H1 (cell line): Measurements from ENCODE around the gene OGT. TPM values are rescaled to one million over a fixed set of nuclear protein-coding genes. Genes with fewer than 3 reads are reported as not detected.
"Not testable (repeated sequence)": the region's sequence is repeated elsewhere in the genome, so short reads cannot be mapped to it uniquely, and the experiment has no call there.

Experiments used
- CTCF ChIA-PET: fragments of 300-600 bp; sonication (Branson Sonifier 250); formaldehyde crosslinking; loops from one replicate; lab custom pipeline; 2021; ENCODE audit not compliant: partially characterized antibody; lab: Charles Lee
- POLR2A ChIA-PET: fragments of 300-600 bp; sonication (Branson Sonifier 250); formaldehyde crosslinking; loops from one replicate; lab custom pipeline; 2021; ENCODE audit warnings: inconsistent platforms; ENCODE audit not compliant: partially characterized antibody; lab: Charles Lee
- DNase-seq, 2 experiments: peaks; one replicate each; pipeline versions ENCODE4 v3.0.0 to v3.0.0-alpha.2; 2010 to 2022; ENCODE audit warnings: low spot score in 2 of 2, low read depth in 1 of 2, mixed read lengths in 1 of 2
- FAIRE-seq: peaks from 2 replicates; lab custom pipeline; 2011; peaks lifted over from hg19 to GRCh38; lab: Jason Lieb, UNC
- H2AFZ ChIP-seq: 2 replicates; pipeline ENCODE4 v1.8.1; 2012; ENCODE audit warnings: low read length, inconsistent platforms
- H2AK5ac ChIP-seq: 2 replicates; pipeline ENCODE4 v1.6.1; 2013; ENCODE audit warnings: low read depth, low read length
- H2BK120ac ChIP-seq: replicated peaks from 2 replicates; pipeline ENCODE3; 2013; ENCODE audit warnings: low read depth, low read length, inconsistent platforms
- H2BK12ac ChIP-seq: 2 replicates; pipeline ENCODE4 v1.6.1; 2013; ENCODE audit warnings: low read depth, low read length
- H2BK15ac ChIP-seq: 2 replicates; pipeline ENCODE4 v1.6.1; 2013; ENCODE audit warnings: low read length
- H2BK20ac ChIP-seq: 2 replicates; pipeline ENCODE4 v1.6.1; 2013; ENCODE audit warnings: low read length
- H2BK5ac ChIP-seq: 2 replicates; pipeline ENCODE4 v1.6.1; 2013; ENCODE audit warnings: low read depth, low read length
- H3K14ac ChIP-seq: 2 replicates; pipeline ENCODE4 v1.6.1; 2013; ENCODE audit warnings: inconsistent platforms; ENCODE audit not compliant: insufficient read length
- H3K18ac ChIP-seq: 2 replicates; pipeline ENCODE4 v1.6.1; 2013; ENCODE audit warnings: low read length; ENCODE audit errors: extremely low read depth
- H3K23ac ChIP-seq: 2 replicates; pipeline ENCODE4 v1.6.1; 2013; ENCODE audit warnings: inconsistent platforms; ENCODE audit not compliant: insufficient read length
- H3K23me2 ChIP-seq: 2 replicates; pipeline ENCODE4 v1.6.1; 2013; ENCODE audit warnings: low read depth, low read length
- H3K27ac ChIP-seq: 2 replicates; pipeline ENCODE4 v1.6.1; 2011; ENCODE audit warnings: low read depth, low read length, inconsistent platforms
- H3K27me3 ChIP-seq, 4 experiments: replicated peaks in 1 of 4; 1 replicate in 1 of 4; 2 replicates in 3 of 4; pipeline versions ENCODE4 v1.6.1 to v1.8.1; 2011 to 2013; ENCODE audit warnings: low read length in 3 of 4, mild to moderate bottlenecking in 3 of 4, inconsistent platforms in 2 of 4, mixed read lengths in 2 of 4, moderate library complexity in 1 of 4; ENCODE audit not compliant: control insufficient read depth in 3 of 4, insufficient read depth in 3 of 4; ENCODE audit errors: extremely low read depth in 1 of 4
- H3K36me3 ChIP-seq, 4 experiments: 2 replicates each; pipeline versions ENCODE4 v1.6.1 to v1.8.1; 2011 to 2013; ENCODE audit warnings: mild to moderate bottlenecking in 4 of 4, low read length in 3 of 4, moderate library complexity in 2 of 4, control low read depth in 1 of 4, inconsistent platforms in 1 of 4; ENCODE audit not compliant: insufficient read depth in 4 of 4, control insufficient read depth in 2 of 4
- H3K4ac ChIP-seq: replicated peaks from 2 replicates; pipeline ENCODE3; 2013; ENCODE audit warnings: low read length, low read depth, mixed read lengths, inconsistent platforms; ENCODE audit not compliant: insufficient read length
- H3K4me1 ChIP-seq, 4 experiments: replicated peaks in 1 of 4; 1 replicate in 1 of 4; 2 replicates in 3 of 4; pipeline versions ENCODE4 v1.6.1 to v1.8.1; 2011 to 2013; ENCODE audit warnings: low read length in 3 of 4, inconsistent platforms in 2 of 4, mixed read lengths in 1 of 4; ENCODE audit not compliant: insufficient read depth in 4 of 4, control insufficient read depth in 3 of 4
- H3K4me2 ChIP-seq, 2 experiments: 2 replicates each; pipeline versions ENCODE4 v1.6.1 to v1.8.1; 2011 to 2013; ENCODE audit warnings: low read depth in 2 of 2, low read length in 2 of 2, control low read depth in 1 of 2, inconsistent platforms in 1 of 2, mild to moderate bottlenecking in 1 of 2; ENCODE audit not compliant: insufficient read depth in 1 of 2
- H3K4me3 ChIP-seq, 4 experiments: fragments of 200-600, 300-600 bp in 1 of 4; sonication (generic), shearing (Covaris generic), sonication (Bioruptor Twin) in 1 of 4; 2 replicates each; pipeline versions ENCODE4 v1.5.1 to v1.8.1; 2011 to 2016; ENCODE audit warnings: low read length in 4 of 4, low read depth in 3 of 4, control low read depth in 2 of 4, inconsistent platforms in 2 of 4, mild to moderate bottlenecking in 2 of 4, mixed read lengths in 1 of 4, moderate library complexity in 1 of 4; ENCODE audit not compliant: insufficient read depth in 2 of 4; ENCODE audit errors: extremely low read depth in 1 of 4
- H3K56ac ChIP-seq: replicated peaks from 2 replicates; pipeline ENCODE3; 2013; ENCODE audit warnings: low read depth, mild to moderate bottlenecking, mixed read lengths, low read length, inconsistent platforms; ENCODE audit not compliant: insufficient read length
- H3K79me1 ChIP-seq: 2 replicates; pipeline ENCODE4 v1.6.1; 2013; ENCODE audit warnings: low read depth, low read length, control low read depth
- H3K79me2 ChIP-seq, 2 experiments: 2 replicates each; pipeline versions ENCODE4 v1.6.1 to v1.8.1; 2012 to 2013; ENCODE audit warnings: low read length in 2 of 2, mild to moderate bottlenecking in 2 of 2, inconsistent platforms in 1 of 2; ENCODE audit not compliant: insufficient read depth in 2 of 2, control insufficient read depth in 1 of 2
- H3K9ac ChIP-seq, 4 experiments: replicated peaks in 1 of 4; 1 replicate in 1 of 4; 2 replicates in 3 of 4; pipeline versions ENCODE4 v1.6.1 to v1.8.1; 2011 to 2013; ENCODE audit warnings: low read depth in 3 of 4, low read length in 3 of 4, control low read depth in 2 of 4, mild to moderate bottlenecking in 2 of 4, moderate library complexity in 2 of 4, inconsistent platforms in 1 of 4; ENCODE audit errors: extremely low read depth in 1 of 4
- H3K9me3 ChIP-seq, 2 experiments: 2 replicates each; pipeline versions ENCODE4 v1.6.1 to v1.8.1; 2012 to 2013; ENCODE audit warnings: mild to moderate bottlenecking in 2 of 2, moderate library complexity in 2 of 2, control low read depth in 1 of 2, inconsistent platforms in 1 of 2, low read depth in 1 of 2, low read length in 1 of 2, mixed read lengths in 1 of 2; ENCODE audit not compliant: insufficient read depth in 2 of 2
- H4K20me1 ChIP-seq, 2 experiments: replicated peaks in 1 of 2; 2 replicates each; pipeline versions ENCODE3 to v1.8.1; 2011 to 2013; ENCODE audit warnings: inconsistent platforms in 2 of 2, low read length in 2 of 2, mild to moderate bottlenecking in 1 of 2; ENCODE audit not compliant: insufficient read depth in 2 of 2, control insufficient read depth in 1 of 2
- H4K5ac ChIP-seq: 2 replicates; pipeline ENCODE4 v1.6.1; 2013; ENCODE audit warnings: low read length, low read depth, mixed read lengths, inconsistent platforms; ENCODE audit not compliant: insufficient read length
- H4K8ac ChIP-seq: 2 replicates; pipeline ENCODE4 v1.8.0; 2013; ENCODE audit warnings: mild to moderate bottlenecking, moderate library complexity, low read length, inconsistent platforms; ENCODE audit not compliant: insufficient read depth; ENCODE audit errors: extremely low read depth
- H4K91ac ChIP-seq: replicated peaks from 2 replicates; pipeline ENCODE3; 2013; ENCODE audit warnings: low read length, mixed read lengths, inconsistent platforms; ENCODE audit not compliant: insufficient read length
- WGBS, 2 experiments: shearing (Covaris generic) in 1 of 2; methylation state at CpG; one replicate each; pipeline versions ENCODE4 v1.1.6 to v1.1.7; 2013 to 2015; ENCODE audit warnings: low lambda C conversion rate in 2 of 2, mixed read lengths in 2 of 2, inconsistent platforms in 1 of 2, low coverage in 1 of 2, missing lambda C conversion rate in 1 of 2; ENCODE audit not compliant: insufficient replicate concordance in 2 of 2, insufficient coverage in 1 of 2, insufficient read length in 1 of 2; ENCODE audit errors: extremely low coverage in 1 of 2, missing lambda C conversion rate in 1 of 2; 5-methylcytosine and 5-hydroxymethylcytosine counted together
- polyA plus RNA-seq, 7 experiments: library from polyadenylated mRNA; depleted of rRNA in 3 of 7; stranded (reverse) in 5 of 7; unstranded in 2 of 7; fragments of >200 nt in 5 of 7; fragments of 200-250 nt in 2 of 7; gene quantifications; 1 replicate in 5 of 7; 2 replicates in 1 of 7; 4 replicates in 1 of 7; pipeline versions ENCODE4 v1.2.1 to v1.2.3, GENCODE V29; 2011 to 2013; ENCODE audit warnings: missing spikeins in 2 of 7, mixed read lengths in 2 of 7
- total RNA-seq: library from RNA; stranded (reverse); fragmentation: NEBNext Ultra II Directional; extraction: Animal tissue kit (Norgen Biotek cat#: 25700); gene quantifications from 2 replicates; pipeline ENCODE4 v1.2.1, GENCODE V29; 2021

The OGT gene
- total and polyA plus RNA-seq, 2 of the 8 experiments (the other 6 are each of a cell fraction or from before 2014, with no cell fraction given) = 130 to 169 TPM

DNA sequence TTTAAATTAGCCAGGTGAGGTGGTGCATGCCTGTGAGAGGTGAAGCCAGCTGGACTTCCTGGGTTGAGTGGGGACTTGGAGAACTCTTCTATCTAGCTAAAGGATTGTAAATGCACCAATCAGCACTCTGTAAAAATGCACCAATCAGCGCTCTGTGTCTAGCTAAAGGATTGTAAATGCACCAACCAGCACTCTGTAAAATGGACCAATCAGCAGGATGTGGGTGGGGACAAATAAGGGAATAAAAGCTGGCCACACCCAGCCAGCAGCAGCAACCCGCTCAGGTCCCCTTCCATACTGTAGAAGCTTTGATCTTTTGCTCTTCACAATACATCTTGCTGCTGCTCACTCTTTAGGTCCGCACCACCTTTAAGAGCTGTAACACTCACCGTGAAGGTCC is 19.2 kb upstream of the OGT start:
- H2BK5ac ChIP-seq, H3K18ac ChIP-seq, POLR2A ChIA-PET, H3K14ac ChIP-seq, H2BK15ac ChIP-seq, H4K91ac ChIP-seq, FAIRE-seq, H2AK5ac ChIP-seq, H3K4me1 ChIP-seq, H3K27ac ChIP-seq, H3K4me2 ChIP-seq, H4K8ac ChIP-seq, H3K79me1 ChIP-seq, H2BK20ac ChIP-seq, H3K23me2 ChIP-seq, DNase-seq, H4K20me1 ChIP-seq, H3K4ac ChIP-seq, H2AFZ ChIP-seq, H2BK120ac ChIP-seq, H3K4me3 ChIP-seq, H4K5ac ChIP-seq, H3K9me3 ChIP-seq, H2BK12ac ChIP-seq, H3K79me2 ChIP-seq, H3K9ac ChIP-seq, H3K23ac ChIP-seq, H3K56ac ChIP-seq, H3K27me3 ChIP-seq, H3K36me3 ChIP-seq: not testable (repeated sequence)
- 100% methylated on average over 4 of the region's 4 CpGs; no CpG with 5 or more reads in 1 of the 2 experiments for WGBS, 2 experiments
- CTCF ChIA-PET = interaction anchor here (0.6 kb wide), 1 partner anchor 491 kb away, joined by 3 read pairs; no protein-coding TSS in a partner anchor
